ENCODE measurements around the gene SLC8A3.

Gene SLC8A3

DNA sequence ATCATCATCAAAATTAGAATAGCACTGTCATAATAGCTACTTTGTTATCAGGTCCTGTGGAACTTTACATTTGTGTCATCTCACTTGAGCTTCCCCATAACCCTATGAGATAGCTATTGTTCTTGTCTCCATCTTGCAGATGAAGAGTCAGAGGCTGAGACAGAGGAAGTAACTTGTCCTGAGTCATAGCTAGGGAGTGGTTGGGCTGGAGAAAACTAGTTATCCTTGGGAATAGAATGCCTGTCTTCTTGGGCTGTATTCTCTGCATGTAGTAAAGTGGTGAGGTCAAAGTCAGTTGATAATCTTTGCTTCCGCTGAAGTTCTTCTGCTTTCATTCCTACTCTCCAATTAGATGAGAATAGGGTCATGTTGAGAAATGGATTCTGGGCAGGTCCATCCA lies 192.5 kb downstream of the SLC8A3 start:
- H2AFZ ChIP-seq (ENCODE audit: low read length) = no peak overlapping the region
- no peaks in the 10 kb centered on the region for H3K27me3 ChIP-seq (ENCODE audit: insufficient read depth, low read length, poor library complexity, severe bottlenecking)
- TF ChIP-seq, protein P1, sequence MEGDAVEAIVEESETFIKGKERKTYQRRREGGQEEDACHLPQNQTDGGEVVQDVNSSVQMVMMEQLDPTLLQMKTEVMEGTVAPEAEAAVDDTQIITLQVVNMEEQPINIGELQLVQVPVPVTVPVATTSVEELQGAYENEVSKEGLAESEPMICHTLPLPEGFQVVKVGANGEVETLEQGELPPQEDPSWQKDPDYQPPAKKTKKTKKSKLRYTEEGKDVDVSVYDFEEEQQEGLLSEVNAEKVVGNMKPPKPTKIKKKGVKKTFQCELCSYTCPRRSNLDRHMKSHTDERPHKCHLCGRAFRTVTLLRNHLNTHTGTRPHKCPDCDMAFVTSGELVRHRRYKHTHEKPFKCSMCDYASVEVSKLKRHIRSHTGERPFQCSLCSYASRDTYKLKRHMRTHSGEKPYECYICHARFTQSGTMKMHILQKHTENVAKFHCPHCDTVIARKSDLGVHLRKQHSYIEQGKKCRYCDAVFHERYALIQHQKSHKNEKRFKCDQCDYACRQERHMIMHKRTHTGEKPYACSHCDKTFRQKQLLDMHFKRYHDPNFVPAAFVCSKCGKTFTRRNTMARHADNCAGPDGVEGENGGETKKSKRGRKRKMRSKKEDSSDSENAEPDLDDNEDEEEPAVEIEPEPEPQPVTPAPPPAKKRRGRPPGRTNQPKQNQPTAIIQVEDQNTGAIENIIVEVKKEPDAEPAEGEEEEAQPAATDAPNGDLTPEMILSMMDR (conservative IDR thresholded peaks at IDR 0.05; ENCODE audit: low read length) = no peak
- TF ChIP-seq EZH2phosphoT487 (IDR thresholded peaks at IDR 0.05; ENCODE audit: borderline replicate concordance) = no peak
- no peak overlapping the region for H3K4me2 ChIP-seq (ENCODE audit: low read depth, low read length, poor library complexity, severe bottlenecking)
- no peak overlapping the region for H3K9ac ChIP-seq (ENCODE audit: low read depth, low read length, poor library complexity, severe bottlenecking)
- H4K20me1 ChIP-seq (ENCODE audit: insufficient read depth, low read length, poor library complexity, severe bottlenecking) = no peaks in the 10 kb centered on the region
- no peaks in the 10 kb centered on the region for H3K4me1 ChIP-seq (ENCODE audit: insufficient read depth, low read length, poor library complexity, severe bottlenecking)
- H3K79me2 ChIP-seq (ENCODE audit: insufficient read depth, low read length) = no peaks in the 10 kb centered on the region
- no peaks in the 10 kb centered on the region for H3K36me3 ChIP-seq (ENCODE audit: insufficient read depth, low read length)
- no peaks in the 10 kb centered on the region for H3K9me3 ChIP-seq (ENCODE audit: insufficient read depth, low read depth, low read length)
- H3F3A ChIP-seq (ENCODE audit: low read depth) = no peaks in the 10 kb centered on the region
- no peak overlapping the region for H3K4me3 ChIP-seq (ENCODE audit: low read length, poor library complexity, severe bottlenecking)
- no peaks in the 10 kb centered on the region for H3K9me2 ChIP-seq (replicated peaks; ENCODE audit: low read depth, low read length)

Data from Loucy (cell line).